Embryonic facial prominence (tissue), 1 donor: ENCODE data around the gene P4HA2.

Source experiments
- DNase-seq: peaks from one replicate; pipeline ENCODE4 v3.0.0-alpha.2; 2016; ENCODE audit errors: extremely low spot score

The P4HA2 gene

DNA sequence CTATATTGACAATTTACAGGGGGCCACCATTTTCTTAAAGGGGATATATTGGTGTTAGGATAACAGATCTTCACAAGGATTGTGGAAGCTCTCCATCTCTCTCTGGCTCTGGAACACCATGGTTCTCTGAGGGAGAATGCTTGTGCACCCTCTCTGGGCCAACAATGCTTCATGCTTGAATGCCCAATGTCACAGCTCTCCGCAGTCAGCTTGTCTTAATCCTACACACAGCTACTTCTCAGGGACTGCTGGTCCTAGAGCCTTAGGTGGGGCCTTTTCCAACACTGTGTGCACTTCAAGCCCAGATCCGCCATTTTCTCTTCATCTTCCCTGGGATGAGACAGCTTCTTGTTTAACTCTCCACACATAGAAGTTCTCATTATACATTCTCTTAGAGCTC is 22.9 kb upstream of the P4HA2 start:
- DNase-seq = no peak

DNA sequence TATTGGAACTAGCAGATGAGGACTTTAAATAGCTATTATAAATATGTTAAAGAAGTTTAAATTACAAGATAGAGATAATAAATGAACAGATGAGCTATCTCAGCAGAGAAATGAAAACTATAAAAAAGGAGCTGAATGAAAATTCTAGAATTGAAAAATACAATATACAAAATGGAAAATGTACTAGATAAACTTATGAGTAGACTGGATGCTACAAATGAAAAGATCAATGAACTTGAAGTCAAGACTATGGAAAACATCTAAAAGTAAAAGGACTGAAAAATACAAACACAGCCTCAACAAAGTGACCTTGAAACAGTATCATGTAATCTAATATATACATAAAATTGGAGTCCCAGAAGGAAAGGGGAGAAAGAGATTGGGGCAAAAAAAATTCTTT is 19.2 kb upstream of the P4HA2 start:
- no peak for DNase-seq

- DNase-seq = no peak
These were observed 17.9 kb upstream of the P4HA2 start for GRCh38 chr5:132245593-132245992.

GRCh38 chr5:132243366-132243977 is 15.8 kb upstream of the P4HA2 start:
- no peak for DNase-seq

- no peak for DNase-seq
These were observed 12.1 kb upstream of the P4HA2 start for GRCh38 chr5:132239776-132240175.

DNA sequence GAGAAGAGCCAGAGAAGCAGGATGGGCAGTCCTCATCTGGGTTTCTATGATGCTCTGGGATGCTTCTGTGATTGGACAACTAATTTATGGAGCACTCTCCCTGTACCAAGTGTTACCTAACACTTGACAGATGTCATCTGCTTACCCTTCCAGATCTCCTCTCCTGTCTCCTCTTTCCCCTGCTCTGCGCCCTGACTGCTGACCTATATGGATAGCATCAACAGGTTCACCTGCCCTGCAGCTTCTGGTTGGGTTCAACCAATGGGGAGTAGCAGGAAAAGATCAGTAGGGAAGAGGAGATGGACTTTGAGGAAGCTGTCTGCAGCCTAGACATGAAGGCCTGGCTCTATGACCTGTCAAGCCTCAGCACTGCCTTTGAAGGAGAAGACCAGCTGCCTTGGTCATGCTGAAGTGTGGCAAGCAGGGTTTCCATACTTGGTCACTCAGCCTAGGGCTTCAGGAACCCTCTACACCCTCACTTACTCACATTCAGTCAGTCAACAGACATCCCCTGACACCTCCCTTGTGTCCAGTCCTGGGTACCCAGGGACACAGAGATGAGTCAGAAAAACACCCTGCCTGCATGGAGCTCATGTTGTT is 11.3 kb upstream of the P4HA2 start:
- no peak for DNase-seq

DNA sequence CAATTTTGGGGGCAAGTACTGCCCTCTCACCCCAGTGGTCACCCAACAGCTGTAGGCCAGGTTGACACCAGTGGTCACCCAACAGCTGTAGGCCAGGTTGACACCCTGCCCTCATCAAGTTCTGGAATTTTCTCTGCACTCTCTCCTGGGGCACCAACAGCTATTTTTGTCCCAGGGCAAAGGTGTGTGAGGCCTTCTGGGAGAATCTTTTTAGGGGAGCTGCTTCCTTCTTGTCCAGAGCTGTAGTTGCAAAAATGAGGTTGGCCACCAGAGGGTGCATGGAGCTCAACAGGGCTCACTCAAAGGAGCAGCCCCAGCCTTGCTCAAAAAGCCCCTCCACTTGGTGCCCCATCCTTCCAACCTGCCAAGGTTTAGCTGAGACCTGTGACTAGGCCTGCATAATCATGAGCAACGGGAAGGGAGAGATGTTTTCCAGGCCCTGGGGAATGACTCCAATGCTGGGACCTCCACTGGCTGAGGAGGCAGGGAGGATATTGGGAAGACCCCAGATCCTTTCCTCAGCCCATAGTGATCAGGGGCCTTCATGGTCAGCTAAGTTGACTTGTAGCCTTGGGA is 10.6 kb upstream of the P4HA2 start:
- DNase-seq = no peak

DNA sequence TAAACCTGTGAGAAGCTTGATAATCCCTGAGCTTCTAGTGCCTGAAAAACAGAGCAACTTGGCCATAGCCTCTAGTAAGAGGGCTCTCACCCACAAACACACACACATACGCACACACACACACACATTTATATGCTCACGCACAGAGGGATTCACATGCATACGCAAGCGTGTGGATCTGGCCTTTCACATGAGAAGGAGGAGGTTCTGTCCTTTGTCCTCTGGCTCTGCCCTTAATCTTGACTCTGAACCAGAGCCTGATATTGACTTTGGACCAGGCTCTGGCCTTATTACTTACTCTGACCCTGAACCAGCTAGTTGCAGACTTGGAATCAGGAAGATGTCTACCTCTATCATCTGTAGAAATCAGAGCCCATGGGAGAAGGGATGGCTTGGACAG is 10.0 kb upstream of the P4HA2 start:
- no peak for DNase-seq

DNA sequence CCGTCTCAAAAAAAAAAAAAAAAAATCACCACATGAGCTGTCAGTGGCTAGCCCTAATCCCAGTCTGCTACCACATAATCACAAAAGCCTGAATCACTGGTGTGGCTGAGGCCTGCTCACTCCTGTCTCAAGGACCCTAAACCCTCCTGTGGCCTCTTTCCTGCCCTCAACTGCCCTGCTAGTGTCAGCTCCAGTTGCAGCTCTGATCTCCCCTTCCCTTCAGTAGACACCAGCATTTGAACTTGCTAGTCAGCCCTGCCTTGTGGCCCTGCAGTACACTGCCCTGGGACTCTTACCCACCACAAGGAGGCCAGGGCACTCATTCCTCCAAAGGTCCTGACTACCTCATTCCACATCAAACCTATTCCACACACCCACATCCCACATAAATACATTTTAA is 9.5 kb upstream of the P4HA2 start:
- no peak for DNase-seq

- DNase-seq = no peak
These were observed 7.7 kb upstream of the P4HA2 start for GRCh38 chr5:132235340-132235739.

GRCh38 chr5:132234684-132235062 is 7.0 kb upstream of the P4HA2 start:
- no peak for DNase-seq

DNA sequence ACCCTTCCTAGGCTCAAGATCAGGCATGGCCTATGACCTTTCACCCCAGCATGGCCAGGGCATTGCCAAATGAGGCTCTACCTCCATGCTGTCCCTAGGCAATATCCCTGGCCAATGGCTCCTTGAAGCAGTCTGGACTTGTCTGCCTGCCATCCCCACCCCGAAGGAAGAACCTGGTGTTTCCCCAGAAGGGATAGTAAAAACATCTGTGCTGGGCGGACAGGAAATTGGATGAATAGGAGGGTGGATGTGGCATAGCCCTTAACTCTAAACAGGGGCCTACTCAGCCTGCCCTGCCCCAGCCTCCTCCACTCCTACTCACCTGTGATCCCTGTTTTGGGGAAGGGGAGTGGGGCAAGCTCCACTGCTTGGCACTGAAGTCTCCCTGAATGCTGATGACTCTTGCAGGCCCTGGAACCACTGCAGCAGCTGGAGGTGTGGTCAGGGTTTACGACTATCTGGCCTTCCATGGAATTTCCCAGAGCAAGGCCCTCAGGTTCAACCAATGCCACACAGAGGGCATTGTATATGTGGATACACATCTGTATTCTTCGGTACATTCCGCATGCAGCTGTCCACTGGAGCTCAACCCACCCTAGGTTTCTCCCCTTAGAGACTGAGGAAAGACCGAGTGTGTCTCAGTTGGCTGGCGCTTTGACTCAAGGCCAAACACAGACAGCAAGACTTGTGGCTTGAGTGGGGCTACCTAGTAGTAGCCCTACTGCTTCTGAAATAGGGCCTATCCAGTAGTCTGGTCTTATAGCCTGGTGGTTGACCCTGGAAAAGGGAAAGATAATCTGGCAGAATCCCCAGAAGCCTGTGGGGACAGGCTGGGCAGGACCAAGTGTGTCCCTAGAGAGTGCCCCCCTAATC is 6.4 kb upstream of the P4HA2 start:
- no peak for DNase-seq

DNA sequence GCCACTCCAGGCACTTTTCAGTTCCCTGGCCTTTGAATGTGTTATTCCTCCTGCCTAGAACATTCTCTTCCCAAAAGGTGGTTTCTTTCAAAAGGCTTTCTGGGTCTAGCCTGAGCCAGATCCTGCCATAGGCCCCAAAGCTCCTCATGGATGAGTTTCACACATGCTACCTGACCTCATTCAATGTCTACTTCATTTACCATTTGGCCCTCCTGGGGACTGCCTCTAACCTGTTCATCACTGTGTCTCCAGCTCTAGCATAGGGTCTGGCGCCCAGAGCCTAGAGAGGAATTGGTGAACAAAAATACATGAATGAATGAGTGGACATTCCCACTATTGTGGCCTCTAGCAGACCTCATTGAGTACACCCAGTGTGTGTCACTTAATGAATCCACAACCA is 5.4 kb upstream of the P4HA2 start:
- no peak for DNase-seq

GRCh38 chr5:132232465-132232864 is 4.8 kb upstream of the P4HA2 start:
- no peak for DNase-seq

DNA sequence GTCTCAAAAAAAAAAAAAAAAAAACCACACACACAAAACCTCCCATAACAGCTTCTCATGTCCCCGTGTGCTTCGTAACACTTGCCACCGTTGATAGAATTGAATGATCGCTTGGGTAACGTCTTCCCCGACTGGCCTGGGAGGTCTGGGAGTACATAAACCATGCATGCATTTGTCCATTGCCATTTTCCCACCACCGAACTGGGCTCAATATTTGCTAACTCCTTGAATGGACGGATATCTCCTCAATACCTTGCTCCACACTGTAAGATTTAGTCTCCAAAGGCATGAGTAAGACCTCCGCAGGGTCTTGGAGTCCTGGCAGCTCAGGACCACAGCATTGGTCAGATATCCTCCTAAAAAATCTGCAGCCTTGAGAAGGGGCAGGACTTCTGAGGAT is 3.2 kb upstream of the P4HA2 start:
- DNase-seq = no peak

DNA sequence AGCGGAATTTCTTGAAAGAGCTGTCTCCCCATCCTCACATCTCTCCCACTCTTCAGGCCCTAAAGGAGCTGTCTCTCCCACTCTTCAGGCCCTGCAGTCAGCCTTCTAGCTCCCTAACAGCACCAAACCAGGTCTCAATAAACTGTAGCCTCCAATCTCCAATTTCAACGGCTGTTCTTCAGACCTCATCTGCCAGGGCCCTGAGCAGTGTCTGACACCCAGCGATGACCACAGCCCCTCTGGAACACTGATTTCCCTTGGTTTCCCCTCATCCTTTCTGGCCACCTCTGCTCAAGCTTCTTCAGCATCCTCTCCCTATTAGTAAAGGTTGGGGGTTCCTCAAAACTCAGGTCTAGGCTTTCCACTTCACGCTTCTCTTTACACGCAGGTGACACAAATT is 1.6 kb upstream of the P4HA2 start:
- no peak for DNase-seq

DNA sequence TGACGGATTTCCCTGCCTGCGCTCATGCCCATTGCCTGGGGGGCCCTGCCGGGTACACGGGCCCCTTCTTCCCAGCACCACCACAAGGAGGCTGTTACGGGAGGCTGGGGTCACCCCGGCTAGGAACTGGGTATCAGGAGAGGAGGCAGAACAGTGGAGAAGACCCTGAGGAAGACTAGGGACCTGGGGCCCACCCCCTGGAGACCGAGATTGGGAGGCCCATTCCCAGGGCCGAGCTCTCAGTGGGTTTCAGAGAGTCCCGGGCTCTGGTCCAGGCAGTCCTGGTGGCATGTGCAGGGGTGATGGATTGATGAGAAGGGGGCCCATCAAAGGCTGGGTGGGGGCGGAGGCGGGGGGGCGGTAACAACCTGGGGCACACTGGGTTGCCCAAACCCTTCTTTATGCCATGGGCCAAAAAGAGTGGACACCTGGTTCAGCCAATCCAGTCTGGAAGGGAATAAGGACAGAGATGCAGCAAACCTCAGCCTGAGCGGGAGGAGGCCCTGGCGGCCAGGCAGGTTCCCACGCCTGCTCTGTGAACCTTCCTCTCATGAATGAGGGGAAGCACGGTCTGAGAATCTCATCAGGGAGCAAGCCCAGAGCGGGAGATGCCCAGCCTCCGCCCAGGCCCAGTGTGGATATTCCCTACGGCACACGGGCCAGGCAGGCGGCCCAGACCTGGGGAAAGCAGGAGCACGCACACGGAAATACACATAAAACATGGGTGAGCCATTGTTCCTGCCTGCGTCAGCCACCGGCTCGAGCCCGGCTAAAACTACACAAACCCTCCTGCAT is 785 bp upstream of the P4HA2 start:
- DNase-seq = no peak

- DNase-seq = no peak
These were observed 493 bp downstream of the P4HA2 start for GRCh38 chr5:132227235-132227484.

- DNase-seq = no peak
These were observed 978 bp downstream of the P4HA2 start for GRCh38 chr5:132226516-132227234.

- DNase-seq = no peak
These were observed 2.3 kb downstream of the P4HA2 start for GRCh38 chr5:132225165-132226032.

- DNase-seq = no peak
These were observed 2.9 kb downstream of the P4HA2 start for GRCh38 chr5:132224716-132225115.
